H1 (cell line): ENCODE measurements around the gene IL32. TPM values are rescaled to one million over a fixed set of nuclear protein-coding genes. Genes with fewer than 3 reads are reported as not detected.

Experiments
- CBX8 ChIP-seq: fragments of 300-800, 300-1000 bp; sonication (generic); IDR thresholded peaks from 2 replicates; pipeline ENCODE4 v1.7.1; 2016; ENCODE audit warnings: low read depth, low read length, borderline replicate concordance
- E2F6 ChIP-seq: IDR thresholded peaks from 2 replicates; pipeline ENCODE4 v1.6.1; 2012; ENCODE audit warnings: inconsistent platforms
- GABPA ChIP-seq: IDR thresholded peaks from 2 replicates; pipeline ENCODE4 v1.6.1; 2011; ENCODE audit warnings: mild to moderate bottlenecking, low read length, moderate library complexity, borderline replicate concordance; ENCODE audit not compliant: insufficient read depth
- NANOG ChIP-seq: IDR thresholded peaks from 2 replicates; pipeline ENCODE4 v1.6.1; 2011; ENCODE audit warnings: low read length, low read depth, mild to moderate bottlenecking, inconsistent platforms; ENCODE audit not compliant: insufficient read depth, poor library complexity, severe bottlenecking
- SUZ12 ChIP-seq: fragments of 200-600 bp; sonication (generic); IDR thresholded peaks from 2 replicates; pipeline ENCODE4 v1.6.1; 2012; ENCODE audit warnings: mild to moderate bottlenecking, inconsistent platforms, low read length, moderate library complexity, mixed read lengths
- polyA plus RNA-seq, 7 experiments: library from polyadenylated mRNA; depleted of rRNA in 3 of 7; stranded (reverse) in 5 of 7; unstranded in 2 of 7; fragments of >200 nt in 5 of 7; fragments of 200-250 nt in 2 of 7; gene quantifications; 1 replicate in 5 of 7; 2 replicates in 1 of 7; 4 replicates in 1 of 7; pipeline versions ENCODE4 v1.2.1 to v1.2.3, GENCODE V29; 2011 to 2013; ENCODE audit warnings: missing spikeins in 2 of 7, mixed read lengths in 2 of 7
- total RNA-seq: library from RNA; stranded (reverse); fragmentation: NEBNext Ultra II Directional; extraction: Animal tissue kit (Norgen Biotek cat#: 25700); gene quantifications from 2 replicates; pipeline ENCODE4 v1.2.1, GENCODE V29; 2021

IL32 gene
- total and polyA plus RNA-seq, 2 of the 8 experiments (the other 6 are each of a cell fraction or from before 2014, with no cell fraction given), result 2.7 to 5.0 TPM

GRCh38 chr16:3073448-3073847, 8.0 kb downstream of the IL32 start (continued):
- TF ChIP-seq NANOG (no peak), E2F6 (no peak), SUZ12 (no peak), CBX8 (no peak), GABPA (no peak)
